Adipocyte (in vitro differentiated cells): ENCODE results near the gene RHO.

Source experiments
- DNase-seq: peaks from one replicate; pipeline ENCODE4 v3.0.0-alpha.2; 2015; ENCODE audit warnings: low read depth
- H3K27me3 ChIP-seq: replicated peaks from 2 replicates; pipeline ENCODE4 v1.7.0; 2013; ENCODE audit warnings: mild to moderate bottlenecking, low read length, moderate library complexity; ENCODE audit not compliant: control insufficient read depth, insufficient read depth
- H3K36me3 ChIP-seq: 2 replicates; pipeline ENCODE4 v1.7.0; 2013; ENCODE audit warnings: low read length, mild to moderate bottlenecking, moderate library complexity; ENCODE audit not compliant: control insufficient read depth, insufficient read depth, severe bottlenecking
- H3K4me1 ChIP-seq: 2 replicates; pipeline ENCODE4 v1.7.0; 2013; ENCODE audit warnings: mild to moderate bottlenecking, low read length, moderate library complexity; ENCODE audit not compliant: control insufficient read depth, insufficient read depth
- H3K4me3 ChIP-seq: 2 replicates; pipeline ENCODE4 v1.7.0; 2013; ENCODE audit warnings: mild to moderate bottlenecking, low read length, moderate library complexity
- H3K9ac ChIP-seq: 2 replicates; pipeline ENCODE4 v1.7.0; 2013; ENCODE audit warnings: mild to moderate bottlenecking, low read length, moderate library complexity
- H3K9me3 ChIP-seq: 2 replicates; pipeline ENCODE4 v1.7.0; 2013; ENCODE audit warnings: mild to moderate bottlenecking, low read length, moderate library complexity; ENCODE audit not compliant: control insufficient read depth

The RHO gene

GRCh38 chr3:129565902-129566301 is 37.5 kb downstream of the RHO start:
- Histone ChIP-seq H3K4me1 (peaks cover 46% of the 10 kb centered on the region), H3K4me3 (no peak overlapping the region), H3K27me3 (no peaks in the 10 kb centered on the region), H3K36me3 (peaks cover 73% of the 10 kb centered on the region), H3K9me3 (no peaks in the 10 kb centered on the region), H3K9ac (peak overlapping the region; percentile 74)
- no peak for DNase-seq

- Histone ChIP-seq H3K27me3 (no peaks in the 10 kb centered on the region), H3K36me3 (peaks cover 80% of the 10 kb centered on the region), H3K9me3 (no peaks in the 10 kb centered on the region), H3K4me3 (no peak overlapping the region), H3K4me1 (peaks cover 34% of the 10 kb centered on the region), H3K9ac (peak overlapping the region; percentile 31)
- DNase-seq = no peak
Measured at GRCh38 chr3:129567176-129567705, 38.8 kb downstream of the RHO start.

GRCh38 chr3:129567939-129568338 is 39.5 kb downstream of the RHO start:
- Histone ChIP-seq H3K9ac (no peak overlapping the region), H3K4me3 (no peak overlapping the region), H3K27me3 (no peaks in the 10 kb centered on the region), H3K9me3 (no peaks in the 10 kb centered on the region), H3K36me3 (peaks cover 80% of the 10 kb centered on the region), H3K4me1 (peaks cover 27% of the 10 kb centered on the region)
- no peak for DNase-seq

GRCh38 chr3:129569856-129570255 is 41.4 kb downstream of the RHO start:
- no peak for DNase-seq

GRCh38 chr3:129571605-129572547 is 43.4 kb downstream of the RHO start:
- no peak overlapping the region for H3K4me3 ChIP-seq
- peaks cover 4% of the 10 kb centered on the region for H3K4me1 ChIP-seq
- no peaks in the 10 kb centered on the region for H3K27me3 ChIP-seq
- H3K9me3 ChIP-seq = no peaks in the 10 kb centered on the region
- peaks cover 95% of the 10 kb centered on the region for H3K36me3 ChIP-seq
- no peak for DNase-seq
- H3K9ac ChIP-seq = peak overlapping the region; percentile 8

More at GRCh38 chr3:129569856-129570255, 41.4 kb downstream of the RHO start:
- Histone ChIP-seq H3K27me3 (no peaks in the 10 kb centered on the region), H3K4me1 (peaks cover 11% of the 10 kb centered on the region), H3K9me3 (no peaks in the 10 kb centered on the region), H3K36me3 (peaks cover 95% of the 10 kb centered on the region), H3K9ac (no peak overlapping the region), H3K4me3 (no peak overlapping the region)

GRCh38 chr3:129572603-129573002 is 44.2 kb downstream of the RHO start:
- Histone ChIP-seq H3K4me3 (no peak overlapping the region), H3K36me3 (peaks cover 92% of the 10 kb centered on the region), H3K4me1 (peaks cover 5% of the 10 kb centered on the region), H3K9me3 (no peaks in the 10 kb centered on the region), H3K9ac (peak overlapping the region; percentile 8), H3K27me3 (no peaks in the 10 kb centered on the region)
- no peak for DNase-seq

- Histone ChIP-seq H3K36me3 (peaks cover 97% of the 10 kb centered on the region), H3K27me3 (no peaks in the 10 kb centered on the region), H3K9ac (no peak overlapping the region), H3K9me3 (no peaks in the 10 kb centered on the region), H3K4me3 (no peak overlapping the region), H3K4me1 (peaks cover 8% of the 10 kb centered on the region)
- DNase-seq = no peak
Measured at GRCh38 chr3:129573493-129573892, 45.1 kb downstream of the RHO start.

- Histone ChIP-seq H3K9me3 (no peaks in the 10 kb centered on the region), H3K9ac (no peak overlapping the region), H3K4me3 (no peak overlapping the region), H3K36me3 (peaks cover 92% of the 10 kb centered on the region), H3K27me3 (no peaks in the 10 kb centered on the region), H3K4me1 (peaks cover 4% of the 10 kb centered on the region)
- DNase-seq = no peak
Measured at GRCh38 chr3:129574206-129574605, 45.8 kb downstream of the RHO start.

- no peaks in the 10 kb centered on the region for H3K27me3 ChIP-seq
- no peaks in the 10 kb centered on the region for H3K9me3 ChIP-seq
- peaks cover 4% of the 10 kb centered on the region for H3K4me1 ChIP-seq
- H3K4me3 ChIP-seq = no peak overlapping the region
- no peak overlapping the region for H3K9ac ChIP-seq
- peaks cover 88% of the 10 kb centered on the region for H3K36me3 ChIP-seq
- no peak for DNase-seq
Measured at GRCh38 chr3:129575233-129575996, 47.0 kb downstream of the RHO start.

- Histone ChIP-seq H3K9ac (no peak overlapping the region), H3K4me3 (no peak overlapping the region), H3K36me3 (peaks cover 88% of the 10 kb centered on the region), H3K9me3 (no peaks in the 10 kb centered on the region), H3K27me3 (no peaks in the 10 kb centered on the region), H3K4me1 (peaks cover 4% of the 10 kb centered on the region)
- no peak for DNase-seq
Measured at GRCh38 chr3:129575997-129576384, 47.6 kb downstream of the RHO start.
